Upper lobe of right lung (tissue), 1 donor: ENCODE measurements around the gene EPYC. TPM values are rescaled to one million over a fixed set of nuclear protein-coding genes. Genes with fewer than 3 reads are reported as not detected.

Experiments used
- ATAC-seq: fragments of 200-7000 bp; cut with Tn5 transposase; one replicate; pipeline ENCODE4 v1.9.1; 2020; ENCODE audit warnings: mild to moderate bottlenecking, moderate library complexity
- DNase-seq: peaks from one replicate; pipeline ENCODE4 v3.0.0-alpha.2; 2020
- H3K27ac ChIP-seq: fragments of 200-600 bp; one replicate; pipeline ENCODE4 v1.8.0; 2022
- H3K27me3 ChIP-seq: fragments of 200-600 bp; one replicate; pipeline ENCODE4 v1.8.0; 2022; ENCODE audit warnings: mild to moderate bottlenecking
- H3K36me3 ChIP-seq: fragments of 200-600 bp; one replicate; pipeline ENCODE4 v1.8.0; 2022
- H3K4me1 ChIP-seq: fragments of 200-600 bp; one replicate; pipeline ENCODE4 v1.8.0; 2022
- H3K4me3 ChIP-seq: fragments of 200-600 bp; one replicate; pipeline ENCODE4 v1.8.0; 2022; ENCODE audit warnings: mild to moderate bottlenecking
- H3K9me3 ChIP-seq: fragments of 200-600 bp; one replicate; pipeline ENCODE4 v1.8.0; 2022
- CTCF ChIP-seq: fragments of 200-600 bp; IDR thresholded peaks from one replicate; pipeline ENCODE4 v1.8.0; 2022; ENCODE audit warnings: antibody characterized with exemption
- intact Hi-C: fragments of 100-400 bp; cut with DNase I; formaldehyde crosslinking; loops from one replicate; pipeline ENCODE4 v1.11.0; 2022
- total RNA-seq: library from RNA; stranded (reverse); fragmentation: NEBNext Ultra II Directional; extraction: Animal tissue kit (Norgen Biotek cat#: 25700); gene quantifications from one replicate; pipeline ENCODE4 v1.2.1, GENCODE V29; 2021
- donor health status: DM: no; HTN: yes; CAD: no; lungs with severe emphysema.

Gene EPYC
- total RNA-seq, 1 donor from 2014 or later: not detected

- ATAC-seq (no peak), DNase-seq (no peak)
- no peaks in the 10 kb centered on the region for H3K4me1 ChIP-seq
- H3K4me3 ChIP-seq: no peak overlapping the region
- no peak for TF ChIP-seq CTCF
- no peaks in the 10 kb centered on the region for H3K9me3 ChIP-seq
- H3K27me3 ChIP-seq: no peaks in the 10 kb centered on the region
- H3K36me3 ChIP-seq: no peaks in the 10 kb centered on the region
- H3K27ac ChIP-seq: no peak overlapping the region
- intact Hi-C loops: no loop called here
Observed at GRCh38 chr12:90972226-90972625, 32.5 kb downstream of the EPYC start.

- no peaks in the 10 kb centered on the region for H3K36me3 ChIP-seq
- DNase-seq: no peak
- no peak overlapping the region for H3K27ac ChIP-seq
- no peaks in the 10 kb centered on the region for H3K4me1 ChIP-seq
- ATAC-seq: no peak
- H3K4me3 ChIP-seq: no peak overlapping the region
- intact Hi-C loops: no loop called here
- TF ChIP-seq CTCF: no peak
- H3K9me3 ChIP-seq: no peaks in the 10 kb centered on the region
- no peaks in the 10 kb centered on the region for H3K27me3 ChIP-seq
Observed at GRCh38 chr12:90970911-90971310, 33.9 kb downstream of the EPYC start.

GRCh38 chr12:90970471-90970870, 34.3 kb downstream of the EPYC start:
- no peaks in the 10 kb centered on the region for H3K27me3 ChIP-seq
- H3K4me3 ChIP-seq: no peak overlapping the region
- no peaks in the 10 kb centered on the region for H3K4me1 ChIP-seq
- H3K27ac ChIP-seq: no peak overlapping the region
- intact Hi-C loops: no loop called here
- H3K9me3 ChIP-seq: no peaks in the 10 kb centered on the region
- no peaks in the 10 kb centered on the region for H3K36me3 ChIP-seq
- DNase-seq: no peak
- ATAC-seq: no peak
- TF ChIP-seq CTCF: no peak

GRCh38 chr12:90969851-90970250, 34.9 kb downstream of the EPYC start:
- no peaks in the 10 kb centered on the region for H3K9me3 ChIP-seq
- TF ChIP-seq CTCF: no peak
- intact Hi-C loops: no loop called here
- ATAC-seq (no peak), DNase-seq (no peak)
- no peak overlapping the region for H3K27ac ChIP-seq
- H3K36me3 ChIP-seq: no peaks in the 10 kb centered on the region
- no peaks in the 10 kb centered on the region for H3K27me3 ChIP-seq
- H3K4me3 ChIP-seq: no peak overlapping the region
- H3K4me1 ChIP-seq: no peaks in the 10 kb centered on the region

- ATAC-seq (no peak), DNase-seq (no peak)
Observed at GRCh38 chr12:90969346-90969745, 35.4 kb downstream of the EPYC start.

More at GRCh38 chr12:90969346-90969745, 35.4 kb downstream of the EPYC start:
- Histone ChIP-seq H3K4me1 (no peaks in the 10 kb centered on the region), H3K36me3 (no peaks in the 10 kb centered on the region), H3K27ac (no peak overlapping the region), H3K9me3 (no peaks in the 10 kb centered on the region), H3K27me3 (no peaks in the 10 kb centered on the region), H3K4me3 (no peak overlapping the region)
- intact Hi-C loops: no loop called here
- TF ChIP-seq CTCF: no peak
